ENCODE measurements around the gene SPINT1. TPM values are rescaled to one million over a fixed set of nuclear protein-coding genes. Genes with fewer than 3 reads are reported as not detected.

SPINT1 gene
- total and polyA plus RNA-seq, 9 donors: 0.76 to 131 (median 5.2) TPM

- no peak for DNase-seq
- no peaks in the 10 kb centered on the region for H3K27me3 ChIP-seq
- no peak for TF ChIP-seq EP300 (IDR thresholded peaks at IDR 0.05)
- TF ChIP-seq POLR2A (IDR thresholded peaks at IDR 0.05): no peak
- no peak for TF ChIP-seq CTCF (IDR thresholded peaks at IDR 0.05)
- intact Hi-C loops (cut with DNase I): no loop called here
- H3K36me3 ChIP-seq: no peaks in the 10 kb centered on the region
- no peak overlapping the region for H3K4me3 ChIP-seq
- WGBS, 3 donors: 47 to 51% (median 49%) methylated on average over 4 of the region's 4 CpGs
- no peak overlapping the region for H3K27ac ChIP-seq
- H3K9me3 ChIP-seq: no peaks in the 10 kb centered on the region
- no peaks in the 10 kb centered on the region for H3K4me1 ChIP-seq (ENCODE audit: insufficient read depth)
These were observed 19.9 kb downstream of the SPINT1 start for GRCh38 chr15:40863660-40864270.

- Histone ChIP-seq H3K27me3 (no peaks in the 10 kb centered on the region), H3K36me3 (no peaks in the 10 kb centered on the region), H3K4me1 (ENCODE audit: insufficient read depth) (no peaks in the 10 kb centered on the region), H3K9me3 (no peaks in the 10 kb centered on the region), H3K27ac (no peak overlapping the region), H3K4me3 (no peak overlapping the region)
- no peak for TF ChIP-seq CTCF (IDR thresholded peaks at IDR 0.05)
- no peak for TF ChIP-seq POLR2A (IDR thresholded peaks at IDR 0.05)
- TF ChIP-seq EP300 (IDR thresholded peaks at IDR 0.05): no peak
- no peak for DNase-seq
- WGBS, 3 donors: 88 to 95% (median 95%) methylated on average over 4 of the region's 4 CpGs
- intact Hi-C loops (cut with DNase I): no loop called here
These were observed 23.4 kb downstream of the SPINT1 start for GRCh38 chr15:40867199-40867598.

- no peak for TF ChIP-seq POLR2A (IDR thresholded peaks at IDR 0.05)
- no peak for TF ChIP-seq CTCF (IDR thresholded peaks at IDR 0.05)
- no peak for TF ChIP-seq EP300 (IDR thresholded peaks at IDR 0.05)
- no peaks in the 10 kb centered on the region for H3K36me3 ChIP-seq
- no peaks in the 10 kb centered on the region for H3K9me3 ChIP-seq
- no peak overlapping the region for H3K27ac ChIP-seq
- H3K4me1 ChIP-seq (ENCODE audit: insufficient read depth): peaks cover 3% of the 10 kb centered on the region
- no peak for DNase-seq
- no peaks in the 10 kb centered on the region for H3K27me3 ChIP-seq
- H3K4me3 ChIP-seq: no peak overlapping the region
- intact Hi-C loops (cut with DNase I): no loop called here
- WGBS, 3 donors: 64 to 73% (median 68%) methylated on average over 5 of the region's 5 CpGs
These were observed 25.8 kb downstream of the SPINT1 start for GRCh38 chr15:40869686-40870085.

GRCh38 chr15:40870716-40871115 lies 26.9 kb downstream of the SPINT1 start:
- H3K27me3 ChIP-seq: no peaks in the 10 kb centered on the region

More at GRCh38 chr15:40870716-40871115, 26.9 kb downstream of the SPINT1 start:
- intact Hi-C loops (cut with DNase I): no loop called here
- peaks cover 3% of the 10 kb centered on the region for H3K4me1 ChIP-seq (ENCODE audit: insufficient read depth)
- H3K27ac ChIP-seq: no peak overlapping the region
- no peak for DNase-seq
- H3K4me3 ChIP-seq: no peak overlapping the region
- no peaks in the 10 kb centered on the region for H3K36me3 ChIP-seq
- H3K9me3 ChIP-seq: no peaks in the 10 kb centered on the region
- TF ChIP-seq EP300 (IDR thresholded peaks at IDR 0.05): no peak
- no peak for TF ChIP-seq CTCF (IDR thresholded peaks at IDR 0.05)
- no peak for TF ChIP-seq POLR2A (IDR thresholded peaks at IDR 0.05)
- WGBS, 3 donors: 88 to 100% (median 92%) methylated on average over 1 of the region's 1 CpG
